ENCODE data around the gene SHANK3.

DNA sequence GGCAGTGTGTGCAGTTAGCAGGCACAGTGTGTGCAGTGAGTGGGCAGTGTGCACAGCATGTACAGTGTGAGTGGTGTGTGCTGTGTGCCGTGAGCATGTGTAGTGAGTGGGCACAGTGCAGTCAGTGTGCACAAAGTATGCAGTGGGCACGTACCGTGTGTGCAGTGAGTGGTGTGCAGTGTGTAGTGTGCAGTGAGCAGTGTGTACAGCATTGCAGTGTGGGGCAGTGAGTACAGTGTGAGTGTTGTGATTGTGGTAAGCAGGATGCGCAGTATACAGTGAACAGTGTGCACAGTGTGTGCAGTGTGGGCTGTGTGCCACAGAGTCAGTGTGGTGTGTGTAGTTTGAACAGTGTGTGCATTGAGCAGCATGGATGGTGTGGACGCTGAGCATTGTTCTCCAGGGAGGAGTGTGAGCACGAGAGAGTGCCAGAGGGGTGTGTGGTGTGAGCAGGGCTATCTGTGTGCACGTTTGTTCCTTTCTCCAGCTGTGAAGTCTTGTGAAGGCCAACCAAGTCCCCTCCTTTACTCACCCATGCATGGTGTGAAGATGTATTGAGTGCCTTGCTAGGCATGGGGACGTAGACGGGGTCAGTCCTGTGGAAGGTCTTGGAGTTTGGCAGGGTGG, 3.0 kb downstream of the SHANK3 start:
- TF ChIP-seq, protein P1, sequence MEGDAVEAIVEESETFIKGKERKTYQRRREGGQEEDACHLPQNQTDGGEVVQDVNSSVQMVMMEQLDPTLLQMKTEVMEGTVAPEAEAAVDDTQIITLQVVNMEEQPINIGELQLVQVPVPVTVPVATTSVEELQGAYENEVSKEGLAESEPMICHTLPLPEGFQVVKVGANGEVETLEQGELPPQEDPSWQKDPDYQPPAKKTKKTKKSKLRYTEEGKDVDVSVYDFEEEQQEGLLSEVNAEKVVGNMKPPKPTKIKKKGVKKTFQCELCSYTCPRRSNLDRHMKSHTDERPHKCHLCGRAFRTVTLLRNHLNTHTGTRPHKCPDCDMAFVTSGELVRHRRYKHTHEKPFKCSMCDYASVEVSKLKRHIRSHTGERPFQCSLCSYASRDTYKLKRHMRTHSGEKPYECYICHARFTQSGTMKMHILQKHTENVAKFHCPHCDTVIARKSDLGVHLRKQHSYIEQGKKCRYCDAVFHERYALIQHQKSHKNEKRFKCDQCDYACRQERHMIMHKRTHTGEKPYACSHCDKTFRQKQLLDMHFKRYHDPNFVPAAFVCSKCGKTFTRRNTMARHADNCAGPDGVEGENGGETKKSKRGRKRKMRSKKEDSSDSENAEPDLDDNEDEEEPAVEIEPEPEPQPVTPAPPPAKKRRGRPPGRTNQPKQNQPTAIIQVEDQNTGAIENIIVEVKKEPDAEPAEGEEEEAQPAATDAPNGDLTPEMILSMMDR (IDR thresholded peaks at IDR 0.05; ENCODE audit: low read depth, low read length, missing input control) = no peak
- TF ChIP-seq GABPA (IDR thresholded peaks at IDR 0.05 in 1 of 2, conservative IDR thresholded peaks at IDR 0.05 in 1 of 2) = no peak
- TF ChIP-seq, protein P2, sequence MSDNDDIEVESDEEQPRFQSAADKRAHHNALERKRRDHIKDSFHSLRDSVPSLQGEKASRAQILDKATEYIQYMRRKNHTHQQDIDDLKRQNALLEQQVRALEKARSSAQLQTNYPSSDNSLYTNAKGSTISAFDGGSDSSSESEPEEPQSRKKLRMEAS (IDR thresholded peaks at IDR 0.05) = no peak
- no peak for TF ChIP-seq EGR1 (IDR thresholded peaks at IDR 0.05; ENCODE audit: low read depth in 2 of 2)
- TF ChIP-seq TAF1 (conservative IDR thresholded peaks at IDR 0.05) = no peak
- TF ChIP-seq, protein P3, sequence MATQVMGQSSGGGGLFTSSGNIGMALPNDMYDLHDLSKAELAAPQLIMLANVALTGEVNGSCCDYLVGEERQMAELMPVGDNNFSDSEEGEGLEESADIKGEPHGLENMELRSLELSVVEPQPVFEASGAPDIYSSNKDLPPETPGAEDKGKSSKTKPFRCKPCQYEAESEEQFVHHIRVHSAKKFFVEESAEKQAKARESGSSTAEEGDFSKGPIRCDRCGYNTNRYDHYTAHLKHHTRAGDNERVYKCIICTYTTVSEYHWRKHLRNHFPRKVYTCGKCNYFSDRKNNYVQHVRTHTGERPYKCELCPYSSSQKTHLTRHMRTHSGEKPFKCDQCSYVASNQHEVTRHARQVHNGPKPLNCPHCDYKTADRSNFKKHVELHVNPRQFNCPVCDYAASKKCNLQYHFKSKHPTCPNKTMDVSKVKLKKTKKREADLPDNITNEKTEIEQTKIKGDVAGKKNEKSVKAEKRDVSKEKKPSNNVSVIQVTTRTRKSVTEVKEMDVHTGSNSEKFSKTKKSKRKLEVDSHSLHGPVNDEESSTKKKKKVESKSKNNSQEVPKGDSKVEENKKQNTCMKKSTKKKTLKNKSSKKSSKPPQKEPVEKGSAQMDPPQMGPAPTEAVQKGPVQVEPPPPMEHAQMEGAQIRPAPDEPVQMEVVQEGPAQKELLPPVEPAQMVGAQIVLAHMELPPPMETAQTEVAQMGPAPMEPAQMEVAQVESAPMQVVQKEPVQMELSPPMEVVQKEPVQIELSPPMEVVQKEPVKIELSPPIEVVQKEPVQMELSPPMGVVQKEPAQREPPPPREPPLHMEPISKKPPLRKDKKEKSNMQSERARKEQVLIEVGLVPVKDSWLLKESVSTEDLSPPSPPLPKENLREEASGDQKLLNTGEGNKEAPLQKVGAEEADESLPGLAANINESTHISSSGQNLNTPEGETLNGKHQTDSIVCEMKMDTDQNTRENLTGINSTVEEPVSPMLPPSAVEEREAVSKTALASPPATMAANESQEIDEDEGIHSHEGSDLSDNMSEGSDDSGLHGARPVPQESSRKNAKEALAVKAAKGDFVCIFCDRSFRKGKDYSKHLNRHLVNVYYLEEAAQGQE (IDR thresholded peaks at IDR 0.05) = no peak
- TF ChIP-seq, protein P4, sequence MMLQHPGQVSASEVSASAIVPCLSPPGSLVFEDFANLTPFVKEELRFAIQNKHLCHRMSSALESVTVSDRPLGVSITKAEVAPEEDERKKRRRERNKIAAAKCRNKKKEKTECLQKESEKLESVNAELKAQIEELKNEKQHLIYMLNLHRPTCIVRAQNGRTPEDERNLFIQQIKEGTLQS (IDR thresholded peaks at IDR 0.05) = no peak
- TF ChIP-seq, protein P5, sequence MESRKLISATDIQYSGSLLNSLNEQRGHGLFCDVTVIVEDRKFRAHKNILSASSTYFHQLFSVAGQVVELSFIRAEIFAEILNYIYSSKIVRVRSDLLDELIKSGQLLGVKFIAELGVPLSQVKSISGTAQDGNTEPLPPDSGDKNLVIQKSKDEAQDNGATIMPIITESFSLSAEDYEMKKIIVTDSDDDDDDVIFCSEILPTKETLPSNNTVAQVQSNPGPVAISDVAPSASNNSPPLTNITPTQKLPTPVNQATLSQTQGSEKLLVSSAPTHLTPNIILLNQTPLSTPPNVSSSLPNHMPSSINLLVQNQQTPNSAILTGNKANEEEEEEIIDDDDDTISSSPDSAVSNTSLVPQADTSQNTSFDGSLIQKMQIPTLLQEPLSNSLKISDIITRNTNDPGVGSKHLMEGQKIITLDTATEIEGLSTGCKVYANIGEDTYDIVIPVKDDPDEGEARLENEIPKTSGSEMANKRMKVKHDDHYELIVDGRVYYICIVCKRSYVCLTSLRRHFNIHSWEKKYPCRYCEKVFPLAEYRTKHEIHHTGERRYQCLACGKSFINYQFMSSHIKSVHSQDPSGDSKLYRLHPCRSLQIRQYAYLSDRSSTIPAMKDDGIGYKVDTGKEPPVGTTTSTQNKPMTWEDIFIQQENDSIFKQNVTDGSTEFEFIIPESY (IDR thresholded peaks at IDR 0.05) = no peak
- no peak for TF ChIP-seq RAD21 (IDR thresholded peaks at IDR 0.05)

Measured in liver (tissue), 3 donors.